Gastrocnemius medialis (tissue), 4 donors: ENCODE measurements around the gene KPNA6.

Experiments
- POLR2A ChIP-seq, 2 donors: fragments of 450-650 bp; IDR thresholded peaks; one replicate each; pipeline ENCODE4 v1.6.1; 2017; ENCODE audit warnings: antibody characterized with exemption in 2 of 2, mild to moderate bottlenecking in 2 of 2, moderate library complexity in 2 of 2
- TF ChIP-seq, protein P1 (sequence below), 5 experiments: fragments of 450-650 bp in 3 of 5; fragments of 200-600 bp in 2 of 5; sonication (generic) in 2 of 5; IDR thresholded peaks in 4 of 5; conservative IDR thresholded peaks in 1 of 5; 1 replicate in 4 of 5; 2 replicates in 1 of 5; pipeline ENCODE4 v1.5.1; 2016 to 2019; ENCODE audit warnings: antibody characterized with exemption in 5 of 5, mild to moderate bottlenecking in 3 of 5, moderate library complexity in 3 of 5

DNA sequence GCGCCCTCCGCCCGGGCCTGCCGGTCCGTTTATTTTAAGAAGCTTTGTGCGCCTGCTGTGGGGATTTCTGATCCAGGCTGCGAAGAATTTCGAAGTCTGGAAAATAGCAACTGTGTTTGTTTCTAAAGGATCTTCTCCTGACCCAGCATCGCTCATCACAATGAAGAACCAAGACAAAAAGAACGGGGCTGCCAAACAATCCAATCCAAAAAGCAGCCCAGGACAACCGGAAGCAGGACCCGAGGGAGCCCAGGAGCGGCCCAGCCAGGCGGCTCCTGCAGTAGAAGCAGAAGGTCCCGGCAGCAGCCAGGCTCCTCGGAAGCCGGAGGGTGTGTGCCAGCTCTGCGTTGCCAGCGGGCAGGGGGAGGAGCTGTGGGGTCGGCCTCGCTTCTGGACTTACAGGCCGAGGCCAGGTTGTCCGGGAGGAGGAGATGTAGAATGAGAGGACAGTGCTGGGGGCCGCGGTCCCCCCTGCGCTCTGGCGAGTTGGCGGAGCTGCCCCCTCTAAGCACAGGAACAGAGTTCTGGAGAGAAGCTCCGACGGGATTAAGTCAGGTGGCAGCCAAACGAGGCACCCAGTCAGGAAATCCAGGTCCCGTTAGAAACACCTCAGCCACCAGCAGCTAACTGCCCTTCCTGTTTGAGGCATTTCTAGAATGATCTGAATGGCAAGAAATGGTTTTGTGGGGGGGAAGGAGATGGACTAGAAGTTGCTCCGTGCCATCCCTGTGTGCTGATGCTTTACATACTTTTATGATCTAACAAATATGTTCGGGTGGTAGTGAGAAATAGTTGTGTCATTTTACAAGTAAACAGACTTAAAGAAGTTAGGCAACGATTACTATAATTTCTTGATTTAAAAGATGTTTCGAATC lies 72.6 kb downstream of the KPNA6 start:
- no peak for TF ChIP-seq POLR2A (IDR thresholded peaks at IDR 0.05)
- TF ChIP-seq, protein P1, sequence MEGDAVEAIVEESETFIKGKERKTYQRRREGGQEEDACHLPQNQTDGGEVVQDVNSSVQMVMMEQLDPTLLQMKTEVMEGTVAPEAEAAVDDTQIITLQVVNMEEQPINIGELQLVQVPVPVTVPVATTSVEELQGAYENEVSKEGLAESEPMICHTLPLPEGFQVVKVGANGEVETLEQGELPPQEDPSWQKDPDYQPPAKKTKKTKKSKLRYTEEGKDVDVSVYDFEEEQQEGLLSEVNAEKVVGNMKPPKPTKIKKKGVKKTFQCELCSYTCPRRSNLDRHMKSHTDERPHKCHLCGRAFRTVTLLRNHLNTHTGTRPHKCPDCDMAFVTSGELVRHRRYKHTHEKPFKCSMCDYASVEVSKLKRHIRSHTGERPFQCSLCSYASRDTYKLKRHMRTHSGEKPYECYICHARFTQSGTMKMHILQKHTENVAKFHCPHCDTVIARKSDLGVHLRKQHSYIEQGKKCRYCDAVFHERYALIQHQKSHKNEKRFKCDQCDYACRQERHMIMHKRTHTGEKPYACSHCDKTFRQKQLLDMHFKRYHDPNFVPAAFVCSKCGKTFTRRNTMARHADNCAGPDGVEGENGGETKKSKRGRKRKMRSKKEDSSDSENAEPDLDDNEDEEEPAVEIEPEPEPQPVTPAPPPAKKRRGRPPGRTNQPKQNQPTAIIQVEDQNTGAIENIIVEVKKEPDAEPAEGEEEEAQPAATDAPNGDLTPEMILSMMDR (IDR thresholded peaks at IDR 0.05 in 4 of 5, conservative IDR thresholded peaks at IDR 0.05 in 1 of 5) = no peak
